ENCODE measurements around the gene PKN3.
A peak's percentile ranks its signal among the peaks of the same experiment; 100 is the strongest.

PKN3 gene

GRCh38 chr9:128716581-128717254 lies 14.4 kb downstream of the PKN3 start:
- DNase-seq (ENCODE audit: low read depth in 3 of 3): no peak

GRCh38 chr9:128718047-128718446 lies 15.7 kb downstream of the PKN3 start:
- no peak for DNase-seq (ENCODE audit: low read depth in 3 of 3)

GRCh38 chr9:128718475-128718874 lies 16.2 kb downstream of the PKN3 start:
- no peak for DNase-seq (ENCODE audit: low read depth in 3 of 3)

GRCh38 chr9:128719919-128720605 lies 17.8 kb downstream of the PKN3 start:
- no peak for DNase-seq (ENCODE audit: low read depth in 3 of 3)

GRCh38 chr9:128720841-128721486 lies 18.7 kb downstream of the PKN3 start:
- no peak for DNase-seq (ENCODE audit: low read depth in 3 of 3)

GRCh38 chr9:128721487-128722010 lies 19.2 kb downstream of the PKN3 start:
- no peak for DNase-seq (ENCODE audit: low read depth in 3 of 3)

- no peak for DNase-seq (ENCODE audit: low read depth in 3 of 3)
Measured at GRCh38 chr9:128722380-128723351, 20.4 kb downstream of the PKN3 start.

- DNase-seq (ENCODE audit: low read depth in 3 of 3): no peak
Measured at GRCh38 chr9:128723352-128723865, 21.1 kb downstream of the PKN3 start.

- DNase-seq (ENCODE audit: low read depth in 3 of 3): peak; percentile 99
Measured at GRCh38 chr9:128723866-128724743, 21.8 kb downstream of the PKN3 start, which contains the start of gene ZDHHC12. Gene ZDHHC12, minus strand, starts transcription at chr9:128724127. Its CDS starts 34 bp downstream, at chr9:128724093.

- peak in 1 of 3 donors; percentile 36 for DNase-seq (ENCODE audit: low read depth in 3 of 3)
Measured at GRCh38 chr9:128724744-128725211, 22.5 kb downstream of the PKN3 start.

- no peak for DNase-seq (ENCODE audit: low read depth in 3 of 3)
Measured at GRCh38 chr9:128727640-128728248, 25.4 kb downstream of the PKN3 start.

GRCh38 chr9:128728298-128728697 lies 26.0 kb downstream of the PKN3 start:
- no peak for DNase-seq (ENCODE audit: low read depth in 3 of 3)

GRCh38 chr9:128729302-128729701 lies 27.0 kb downstream of the PKN3 start:
- DNase-seq (ENCODE audit: low read depth in 3 of 3): no peak

GRCh38 chr9:128729766-128730517 lies 27.6 kb downstream of the PKN3 start:
- no peak for DNase-seq (ENCODE audit: low read depth in 3 of 3)

GRCh38 chr9:128731093-128731492 lies 28.8 kb downstream of the PKN3 start:
- no peak for DNase-seq (ENCODE audit: low read depth in 3 of 3)

- DNase-seq (ENCODE audit: low read depth in 3 of 3): no peak
Measured at GRCh38 chr9:128731691-128732090, 29.4 kb downstream of the PKN3 start.

GRCh38 chr9:128732576-128732975 lies 30.3 kb downstream of the PKN3 start:
- DNase-seq (ENCODE audit: low read depth in 3 of 3): no peak

- no peak for DNase-seq (ENCODE audit: low read depth in 3 of 3)
Measured at GRCh38 chr9:128733256-128733655, 31.0 kb downstream of the PKN3 start.

GRCh38 chr9:128735373-128735772 lies 33.1 kb downstream of the PKN3 start:
- DNase-seq (ENCODE audit: low read depth in 3 of 3): no peak

Data from stimulated activated CD4-positive, alpha-beta T cell treated with anti-CD3 and anti-CD28 coated beads, TNF-alpha, amount 100 ng/mL, for 48 hours (primary cell).